Fibroblast of skin of abdomen (primary cell): ENCODE measurements around the gene CYP1A2.

Experiments
- DNase-seq: peaks from one replicate; pipeline ENCODE4 v3.0.0-alpha.2; 2013

The CYP1A2 gene

DNA sequence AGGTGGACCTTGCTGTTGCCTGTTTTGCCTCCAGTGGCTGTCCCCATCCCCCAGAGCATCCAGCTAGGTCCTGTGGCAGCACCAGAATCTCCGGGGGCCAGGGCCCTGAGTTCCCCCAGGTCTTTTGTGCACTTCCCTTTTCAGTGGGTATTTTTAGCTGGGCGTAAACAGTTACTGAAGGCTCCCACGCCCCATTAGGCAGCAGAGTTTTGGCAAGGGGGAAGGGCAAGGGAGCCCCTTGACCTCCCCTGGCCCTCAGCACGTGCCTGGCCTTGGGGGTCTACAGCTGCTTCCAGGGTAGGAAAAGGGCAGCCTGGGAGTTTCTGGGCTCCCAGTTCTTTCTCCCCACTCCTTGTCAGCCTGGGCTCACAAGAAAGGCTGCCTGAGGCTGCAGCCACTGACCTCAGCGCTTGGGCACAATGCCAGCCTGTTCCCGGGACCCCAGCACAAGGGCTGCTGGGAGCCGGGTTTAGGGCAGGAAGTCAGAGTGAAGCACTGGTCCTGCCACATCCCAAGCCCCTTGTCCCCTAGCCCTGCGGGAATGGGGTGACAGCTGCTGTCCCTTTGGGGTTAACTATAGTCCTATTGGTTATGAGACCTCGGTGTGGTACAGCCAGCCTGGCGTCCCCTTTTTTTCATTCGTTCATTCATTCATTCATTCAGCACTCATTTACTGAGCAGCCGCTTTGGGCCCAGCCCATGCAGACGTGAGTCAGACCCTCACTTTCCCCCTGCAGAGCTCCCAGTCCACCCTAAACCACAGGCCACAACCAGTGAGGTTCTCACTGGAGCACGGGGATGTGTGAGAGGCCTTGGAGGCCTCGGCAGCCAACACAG lies 41.7 kb downstream of the CYP1A2 start:
- DNase-seq, result peak; percentile 70

DNA sequence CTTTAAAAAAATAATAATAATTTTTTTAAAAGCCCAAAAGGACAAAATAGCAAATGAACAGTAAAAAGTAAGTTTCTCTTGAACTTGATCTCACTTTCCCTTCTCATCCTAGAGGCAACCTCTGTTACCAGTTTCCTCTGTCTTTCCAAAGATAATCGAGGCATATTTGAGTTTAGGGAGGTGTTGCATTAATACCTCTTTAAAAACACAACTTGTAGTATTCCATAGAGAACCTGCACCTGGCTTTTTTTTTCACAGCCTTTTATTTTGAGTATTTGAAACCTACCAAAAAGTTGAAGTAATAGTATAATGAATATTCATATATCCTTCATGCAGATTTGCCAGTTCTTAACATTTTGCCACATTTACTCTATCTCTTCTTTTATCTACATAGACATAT lies 42.4 kb downstream of the CYP1A2 start:
- DNase-seq, result no peak

DNA sequence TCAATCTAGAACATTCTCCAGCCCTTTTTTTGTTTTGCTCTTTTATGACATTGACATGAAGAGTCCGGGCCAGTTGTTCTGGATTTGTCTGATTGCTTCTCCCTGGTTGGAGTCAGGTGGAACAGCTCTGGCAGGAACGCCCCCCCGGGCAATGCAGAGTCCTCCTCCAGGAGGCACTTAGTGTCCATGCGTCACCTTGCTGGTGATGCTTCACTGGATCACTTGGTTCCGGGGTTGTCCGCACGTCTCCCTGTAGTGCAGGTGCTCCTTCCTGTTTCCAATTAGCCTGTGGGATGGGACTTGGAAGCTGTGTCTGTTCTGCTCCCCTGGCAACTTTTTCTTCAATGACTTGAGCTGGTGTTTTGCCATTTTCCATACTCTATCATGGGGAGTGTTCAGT lies 43.0 kb downstream of the CYP1A2 start:
- no peak for DNase-seq

DNA sequence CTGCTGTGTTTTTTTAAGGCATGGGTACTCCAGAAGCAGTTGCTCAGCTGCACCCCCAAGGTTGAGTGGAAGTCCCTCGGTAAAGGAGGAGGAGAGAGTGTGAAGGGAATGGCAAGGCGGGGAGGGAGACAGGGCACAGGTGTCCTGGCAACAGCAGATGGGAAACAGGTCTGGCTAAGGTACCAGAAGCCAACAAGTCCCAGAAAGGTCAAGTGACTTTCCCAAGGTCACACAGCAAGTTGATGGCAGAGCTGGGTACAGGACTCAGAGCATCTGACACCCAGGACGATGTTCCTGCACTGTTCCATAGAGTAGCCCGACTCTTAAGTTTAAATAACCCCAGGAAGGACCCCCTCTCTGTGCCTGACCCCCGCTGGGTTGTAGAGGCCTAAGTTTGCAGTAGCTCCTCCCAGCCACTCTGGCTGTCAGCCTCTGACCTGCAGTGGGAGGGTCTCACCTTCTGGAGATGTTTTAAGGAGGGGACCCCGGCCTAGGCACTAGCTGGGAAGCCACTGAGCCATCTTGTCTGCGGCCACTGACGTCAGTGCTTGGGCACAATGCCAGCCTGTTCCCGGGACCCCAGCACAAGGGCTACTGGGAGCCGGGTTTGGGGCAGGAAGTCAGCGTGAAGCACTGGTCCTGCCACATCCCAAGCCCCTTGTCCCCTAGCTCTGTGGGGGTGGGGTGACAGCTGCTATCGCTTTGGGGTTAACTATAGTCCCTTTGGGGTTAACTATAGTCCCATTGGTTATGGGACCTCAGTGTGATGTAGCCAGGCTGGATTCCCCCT lies 43.8 kb downstream of the CYP1A2 start:
- no peak for DNase-seq

DNA sequence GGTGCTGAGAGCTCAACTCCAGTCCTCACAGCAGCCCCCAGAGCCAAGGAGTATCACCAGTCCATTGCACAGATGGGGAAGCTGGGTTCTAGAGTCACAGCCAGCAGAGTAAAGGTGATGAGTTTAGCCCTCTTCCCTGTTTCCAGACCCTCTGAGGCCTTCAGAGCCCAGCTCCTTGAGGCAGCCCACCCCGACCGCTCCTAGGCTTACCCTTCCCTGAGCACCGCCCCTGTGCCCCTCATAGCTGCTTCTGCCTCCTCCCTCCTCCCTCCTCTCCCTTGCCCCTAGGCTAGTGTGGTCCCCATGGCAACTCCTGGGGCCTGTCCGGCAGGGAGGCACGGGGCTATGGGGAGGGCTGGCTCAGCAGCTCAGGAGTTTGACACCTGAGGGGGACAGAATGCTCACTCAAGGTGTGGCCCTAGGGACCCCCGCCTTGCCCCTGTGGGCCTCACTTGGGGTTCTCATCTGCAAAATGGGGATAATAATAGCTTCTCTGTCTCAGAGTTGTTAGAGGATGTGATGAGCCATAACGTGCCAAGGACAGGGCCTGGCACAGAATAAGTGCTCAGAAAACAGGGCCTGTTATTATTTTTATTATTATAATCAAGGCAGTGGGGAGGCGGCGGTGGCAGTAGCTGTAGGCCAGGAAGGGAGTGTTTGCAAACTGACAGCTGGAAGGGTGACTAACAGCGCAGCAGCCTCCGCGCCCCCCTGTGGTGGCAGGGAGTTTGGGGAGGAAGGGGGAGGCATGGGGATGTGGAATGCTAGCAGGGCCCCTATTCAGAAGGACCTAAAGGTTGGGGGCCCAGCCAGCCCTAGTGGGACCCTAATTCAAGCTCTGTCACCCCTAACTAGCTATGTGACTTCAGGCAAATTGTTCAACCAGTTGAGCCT lies 44.7 kb downstream of the CYP1A2 start:
- DNase-seq, result no peak

DNA sequence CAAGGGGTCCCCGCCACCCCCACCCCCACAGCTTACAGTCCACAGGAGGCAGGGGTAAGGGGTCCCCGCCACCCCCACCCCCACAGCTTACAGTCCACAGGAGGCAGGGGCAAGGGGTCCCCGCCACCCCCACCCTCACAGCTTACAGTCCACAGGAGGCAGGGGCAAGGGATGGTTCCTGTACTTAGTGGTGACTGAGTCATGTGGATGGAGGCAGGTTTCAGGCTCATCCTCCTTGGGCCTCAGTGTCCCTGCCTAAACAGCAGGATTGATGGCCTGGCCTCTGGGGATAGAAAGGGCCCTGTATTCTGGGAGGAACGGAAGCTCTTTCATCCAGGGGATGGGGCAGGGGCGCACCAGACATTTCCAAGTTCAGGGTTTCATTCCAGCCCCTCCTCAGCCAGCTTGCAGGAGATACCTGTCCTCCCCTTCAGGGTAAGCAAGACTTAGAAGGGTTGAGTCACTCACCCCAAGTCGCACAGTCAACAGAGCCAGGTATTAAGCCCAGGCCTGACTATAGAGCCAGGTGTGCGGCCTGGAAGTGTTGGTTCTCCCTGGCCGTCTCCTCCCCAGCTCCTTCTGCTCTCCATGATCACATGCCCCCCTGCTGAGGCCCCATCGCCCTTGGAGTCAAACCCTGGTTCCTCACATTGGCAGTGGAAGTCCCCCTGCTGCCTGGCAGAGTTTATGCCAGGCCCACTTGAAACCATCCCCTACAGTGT lies 45.8 kb downstream of the CYP1A2 start:
- no peak for DNase-seq

DNA sequence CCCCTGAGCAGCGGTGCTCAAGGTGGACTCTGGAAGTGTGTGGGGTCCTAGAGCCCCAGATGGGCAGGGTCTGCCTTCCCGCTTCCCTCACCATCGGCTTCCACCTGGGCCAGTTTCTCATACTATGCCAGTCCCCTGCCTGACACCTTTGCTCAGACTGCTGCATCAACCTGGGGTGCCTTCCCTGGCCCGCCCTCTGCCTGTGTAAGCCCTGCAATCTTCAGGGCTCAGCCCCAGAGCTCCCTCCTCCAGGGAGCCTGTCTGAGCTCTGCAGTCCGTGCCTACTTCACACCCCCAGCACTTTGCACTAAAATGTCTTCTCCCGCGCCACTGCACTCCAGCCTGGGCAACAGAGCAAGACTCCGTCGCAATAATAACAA lies 46.3 kb downstream of the CYP1A2 start:
- no peak for DNase-seq

DNA sequence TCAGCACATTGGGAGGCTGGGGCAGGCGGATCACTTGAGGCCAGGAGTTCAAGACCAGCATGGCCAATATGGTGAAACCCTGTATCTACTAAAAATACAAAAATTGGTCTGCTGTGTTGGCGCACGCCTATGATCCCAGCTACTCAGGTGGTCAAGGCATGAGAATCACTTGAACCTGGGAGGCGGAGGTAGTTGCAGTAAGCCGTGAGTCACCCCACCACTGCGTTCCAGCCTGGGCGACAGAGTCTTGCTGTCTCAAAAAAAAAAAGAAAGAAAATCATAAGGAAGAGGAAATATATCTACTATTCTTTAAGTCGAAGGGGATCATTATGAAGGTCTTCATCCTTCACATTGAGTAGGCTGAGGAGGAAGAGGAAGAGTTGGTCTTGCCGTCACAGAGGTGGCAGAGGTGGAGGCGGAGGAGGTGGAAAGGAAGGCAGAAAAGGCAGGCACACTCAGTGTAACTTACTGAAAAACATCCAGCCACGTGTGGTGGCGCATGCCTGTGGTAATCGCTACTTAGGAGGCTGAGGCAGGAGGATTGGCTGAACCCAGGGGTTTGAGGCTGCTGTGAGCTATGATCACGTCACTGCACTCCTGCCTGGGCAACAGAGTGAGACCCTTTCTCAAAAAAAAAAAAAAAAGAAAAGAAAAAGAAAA lies 47.5 kb downstream of the CYP1A2 start:
- DNase-seq, result no peak

DNA sequence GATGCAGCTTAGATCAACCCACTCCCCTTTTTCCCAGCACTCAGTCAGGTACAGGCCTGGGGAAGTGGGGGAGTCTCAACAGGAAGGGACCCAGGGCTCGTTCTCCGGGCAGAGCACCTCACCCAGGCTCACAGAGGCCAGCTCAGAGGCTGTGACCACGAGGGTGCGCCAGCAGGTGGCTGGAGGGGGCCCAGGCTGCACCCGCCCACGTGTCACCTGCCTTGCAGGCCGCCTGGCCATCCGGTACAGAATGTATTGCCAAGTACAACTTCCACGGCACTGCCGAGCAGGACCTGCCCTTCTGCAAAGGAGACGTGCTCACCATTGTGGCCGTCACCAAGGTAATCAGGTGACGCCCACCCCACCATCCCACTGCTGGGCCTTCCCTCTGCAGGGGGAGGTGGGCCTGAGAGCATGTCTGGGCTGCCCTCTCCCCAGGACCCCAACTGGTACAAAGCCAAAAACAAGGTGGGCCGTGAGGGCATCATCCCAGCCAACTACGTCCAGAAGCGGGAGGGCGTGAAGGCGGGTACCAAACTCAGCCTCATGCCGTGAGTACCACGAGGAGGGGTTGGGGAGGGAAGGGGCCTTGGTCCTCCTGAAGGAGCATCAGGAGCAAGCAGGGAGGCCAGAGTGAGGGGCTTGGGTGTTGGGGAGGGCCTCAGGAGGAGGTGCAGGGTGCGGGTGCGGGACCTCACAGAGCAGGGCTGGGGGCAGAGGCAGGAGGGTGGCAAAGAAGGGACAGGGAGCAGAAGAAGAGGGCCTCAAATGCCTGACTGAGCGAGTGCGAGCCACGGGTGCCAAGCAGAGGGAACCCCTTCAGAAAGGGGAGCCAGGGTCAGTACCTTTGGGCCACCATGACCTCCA lies 50.0 kb downstream of the CYP1A2 start:
- no peak for DNase-seq

DNA sequence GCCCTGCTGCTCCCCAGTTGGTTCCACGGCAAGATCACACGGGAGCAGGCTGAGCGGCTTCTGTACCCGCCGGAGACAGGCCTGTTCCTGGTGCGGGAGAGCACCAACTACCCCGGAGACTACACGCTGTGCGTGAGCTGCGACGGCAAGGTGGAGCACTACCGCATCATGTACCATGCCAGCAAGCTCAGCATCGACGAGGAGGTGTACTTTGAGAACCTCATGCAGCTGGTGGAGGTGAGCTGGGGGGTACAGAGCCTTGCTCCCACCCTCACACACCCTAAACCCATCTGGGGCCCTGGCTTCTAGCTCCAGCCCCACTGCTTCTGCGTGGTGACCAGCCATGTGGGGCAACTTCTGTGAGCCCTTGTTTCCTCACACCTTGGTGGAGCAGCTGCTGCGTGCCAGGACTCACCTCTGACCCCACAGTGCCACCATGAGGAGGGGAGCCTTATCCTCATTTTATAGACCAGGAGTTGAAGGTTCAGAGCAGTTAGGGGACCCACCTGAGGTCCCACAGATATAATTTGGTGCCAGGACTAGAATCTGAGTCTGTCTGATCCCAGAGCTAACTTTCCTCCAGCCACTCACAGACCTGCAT lies 50.7 kb downstream of the CYP1A2 start:
- no peak for DNase-seq

DNA sequence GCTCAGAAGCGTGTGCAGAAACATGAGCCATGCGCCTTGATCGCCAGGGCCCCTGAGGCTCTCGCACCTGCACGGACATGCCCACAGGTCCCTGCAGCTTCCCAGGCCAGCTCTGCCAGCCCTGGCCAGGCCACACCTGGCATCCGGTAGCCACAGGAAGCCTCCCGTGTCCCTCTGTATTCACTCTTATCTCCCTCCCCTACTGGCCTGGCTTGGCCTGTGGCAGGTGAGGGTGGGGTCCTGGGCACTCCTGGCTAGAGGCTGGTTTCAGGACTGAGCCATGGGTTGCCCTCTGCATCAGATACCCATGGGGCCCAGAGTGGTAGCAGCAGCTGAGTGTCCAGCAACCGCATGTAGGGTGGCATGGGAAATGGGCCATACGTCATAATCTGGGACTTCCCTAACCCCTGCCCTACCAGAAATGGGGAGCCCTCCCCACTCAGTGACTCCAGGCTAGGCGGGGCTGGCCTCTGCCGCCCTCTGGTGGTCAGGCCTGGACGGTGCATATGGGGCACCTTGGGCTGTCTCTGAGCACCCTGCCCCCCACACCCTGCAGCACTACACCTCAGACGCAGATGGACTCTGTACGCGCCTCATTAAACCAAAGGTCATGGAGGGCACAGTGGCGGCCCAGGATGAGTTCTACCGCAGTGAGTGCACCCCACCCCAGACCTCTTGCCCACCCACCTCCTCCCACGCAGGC lies 51.4 kb downstream of the CYP1A2 start:
- DNase-seq, result peak; percentile 33

DNA sequence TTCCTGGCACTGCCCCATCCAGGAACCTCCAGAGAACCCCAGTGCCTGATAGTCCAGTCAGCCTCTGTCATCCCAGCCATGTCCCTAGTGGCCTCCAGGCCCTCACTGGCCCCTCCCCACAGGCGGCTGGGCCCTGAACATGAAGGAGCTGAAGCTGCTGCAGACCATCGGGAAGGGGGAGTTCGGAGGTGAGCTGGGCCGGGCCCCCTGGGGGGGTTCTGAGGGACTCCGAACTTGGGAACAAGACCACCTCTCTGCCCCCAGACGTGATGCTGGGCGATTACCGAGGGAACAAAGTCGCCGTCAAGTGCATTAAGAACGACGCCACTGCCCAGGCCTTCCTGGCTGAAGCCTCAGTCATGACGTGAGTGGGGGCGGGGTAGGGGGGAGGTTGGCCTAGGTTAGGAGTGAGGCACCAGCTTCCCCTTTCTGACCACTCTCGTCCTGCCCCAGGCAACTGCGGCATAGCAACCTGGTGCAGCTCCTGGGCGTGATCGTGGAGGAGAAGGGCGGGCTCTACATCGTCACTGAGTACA lies 52.0 kb downstream of the CYP1A2 start:
- DNase-seq, result no peak

DNA sequence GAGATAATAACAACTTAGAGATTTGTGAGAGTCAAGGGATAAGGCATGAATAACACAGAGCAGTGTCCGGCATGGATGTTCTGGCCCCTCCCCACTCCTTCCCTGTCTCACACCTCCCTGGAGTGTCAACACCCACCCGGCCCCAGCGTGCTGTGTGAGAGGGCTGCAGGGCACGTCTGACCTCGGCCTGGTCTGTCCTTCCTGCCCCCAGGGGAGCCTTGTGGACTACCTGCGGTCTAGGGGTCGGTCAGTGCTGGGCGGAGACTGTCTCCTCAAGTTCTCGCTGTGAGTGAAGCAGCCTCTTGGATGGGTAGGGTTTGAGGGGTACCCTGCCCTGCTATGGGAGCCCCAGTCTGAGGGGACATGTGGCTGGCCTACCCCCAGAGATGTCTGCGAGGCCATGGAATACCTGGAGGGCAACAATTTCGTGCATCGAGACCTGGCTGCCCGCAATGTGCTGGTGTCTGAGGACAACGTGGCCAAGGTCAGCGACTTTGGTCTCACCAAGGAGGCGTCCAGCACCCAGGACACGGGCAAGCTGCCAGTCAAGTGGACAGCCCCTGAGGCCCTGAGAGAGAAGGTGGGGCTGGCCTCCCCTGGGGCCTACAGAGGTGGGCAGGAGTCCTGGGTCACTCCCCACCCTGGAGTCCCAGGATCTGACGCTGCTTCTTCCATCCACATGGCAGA lies 52.8 kb downstream of the CYP1A2 start:
- DNase-seq, result no peak

DNA sequence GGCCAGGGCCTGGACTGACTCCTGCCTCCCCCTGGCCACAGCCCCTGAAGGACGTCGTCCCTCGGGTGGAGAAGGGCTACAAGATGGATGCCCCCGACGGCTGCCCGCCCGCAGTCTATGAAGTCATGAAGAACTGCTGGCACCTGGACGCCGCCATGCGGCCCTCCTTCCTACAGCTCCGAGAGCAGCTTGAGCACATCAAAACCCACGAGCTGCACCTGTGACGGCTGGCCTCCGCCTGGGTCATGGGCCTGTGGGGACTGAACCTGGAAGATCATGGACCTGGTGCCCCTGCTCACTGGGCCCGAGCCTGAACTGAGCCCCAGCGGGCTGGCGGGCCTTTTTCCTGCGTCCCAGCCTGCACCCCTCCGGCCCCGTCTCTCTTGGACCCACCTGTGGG lies 53.6 kb downstream of the CYP1A2 start:
- no peak for DNase-seq

DNA sequence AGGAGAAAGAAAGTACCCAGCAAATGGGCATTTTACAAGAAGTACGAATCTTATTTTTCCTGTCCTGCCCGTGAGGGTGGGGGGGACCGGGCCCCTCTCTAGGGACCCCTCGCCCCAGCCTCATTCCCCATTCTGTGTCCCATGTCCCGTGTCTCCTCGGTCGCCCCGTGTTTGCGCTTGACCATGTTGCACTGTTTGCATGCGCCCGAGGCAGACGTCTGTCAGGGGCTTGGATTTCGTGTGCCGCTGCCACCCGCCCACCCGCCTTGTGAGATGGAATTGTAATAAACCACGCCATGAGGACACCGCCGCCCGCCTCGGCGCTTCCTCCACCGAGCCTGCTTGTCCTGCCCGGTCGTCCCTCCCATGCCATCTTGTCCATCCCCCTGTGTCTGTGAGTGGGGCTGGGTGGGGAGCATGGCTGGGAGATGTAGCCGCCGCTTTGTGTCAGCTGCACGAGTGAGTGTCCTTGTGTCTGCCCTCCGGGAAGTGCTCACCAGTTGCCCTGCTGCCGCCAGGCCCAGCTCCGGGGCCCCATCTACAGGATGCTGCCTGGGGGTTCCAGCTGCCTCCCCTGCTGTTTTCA lies 54.3 kb downstream of the CYP1A2 start:
- no peak for DNase-seq

DNA sequence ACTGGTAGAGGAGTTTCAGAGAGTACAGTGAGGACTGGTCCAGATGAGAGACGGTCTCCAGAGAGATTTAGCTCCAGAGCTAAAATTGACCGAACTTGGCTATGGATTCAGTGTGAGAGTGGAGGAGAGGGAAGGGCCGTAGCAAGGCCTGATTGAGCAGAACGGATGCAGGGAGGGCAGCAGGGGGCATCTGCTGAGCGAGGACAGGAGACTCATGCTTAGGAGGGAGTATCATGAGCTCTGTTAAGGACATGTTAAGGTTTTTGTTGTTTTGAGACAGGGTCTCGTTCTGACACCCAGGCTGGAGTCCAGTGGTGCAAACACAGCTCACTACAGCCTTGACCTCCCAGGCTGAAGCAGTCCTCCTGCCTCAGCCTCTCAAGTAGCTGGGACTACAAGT lies 56.3 kb downstream of the CYP1A2 start:
- no peak for DNase-seq
